ENCODE results near the gene SBF2.

The SBF2 gene

GRCh38 chr11:9969068-9969467 lies 325.0 kb downstream of the SBF2 start:
- H3K4me3 ChIP-seq (ENCODE audit: low read depth, low read length) = no peak overlapping the region
- TF ChIP-seq, protein P1, sequence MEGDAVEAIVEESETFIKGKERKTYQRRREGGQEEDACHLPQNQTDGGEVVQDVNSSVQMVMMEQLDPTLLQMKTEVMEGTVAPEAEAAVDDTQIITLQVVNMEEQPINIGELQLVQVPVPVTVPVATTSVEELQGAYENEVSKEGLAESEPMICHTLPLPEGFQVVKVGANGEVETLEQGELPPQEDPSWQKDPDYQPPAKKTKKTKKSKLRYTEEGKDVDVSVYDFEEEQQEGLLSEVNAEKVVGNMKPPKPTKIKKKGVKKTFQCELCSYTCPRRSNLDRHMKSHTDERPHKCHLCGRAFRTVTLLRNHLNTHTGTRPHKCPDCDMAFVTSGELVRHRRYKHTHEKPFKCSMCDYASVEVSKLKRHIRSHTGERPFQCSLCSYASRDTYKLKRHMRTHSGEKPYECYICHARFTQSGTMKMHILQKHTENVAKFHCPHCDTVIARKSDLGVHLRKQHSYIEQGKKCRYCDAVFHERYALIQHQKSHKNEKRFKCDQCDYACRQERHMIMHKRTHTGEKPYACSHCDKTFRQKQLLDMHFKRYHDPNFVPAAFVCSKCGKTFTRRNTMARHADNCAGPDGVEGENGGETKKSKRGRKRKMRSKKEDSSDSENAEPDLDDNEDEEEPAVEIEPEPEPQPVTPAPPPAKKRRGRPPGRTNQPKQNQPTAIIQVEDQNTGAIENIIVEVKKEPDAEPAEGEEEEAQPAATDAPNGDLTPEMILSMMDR (IDR thresholded peaks at IDR 0.05; ENCODE audit: low read depth, low read length) = no peak
- no peak for DNase-seq (ENCODE audit: low read depth)

DNA sequence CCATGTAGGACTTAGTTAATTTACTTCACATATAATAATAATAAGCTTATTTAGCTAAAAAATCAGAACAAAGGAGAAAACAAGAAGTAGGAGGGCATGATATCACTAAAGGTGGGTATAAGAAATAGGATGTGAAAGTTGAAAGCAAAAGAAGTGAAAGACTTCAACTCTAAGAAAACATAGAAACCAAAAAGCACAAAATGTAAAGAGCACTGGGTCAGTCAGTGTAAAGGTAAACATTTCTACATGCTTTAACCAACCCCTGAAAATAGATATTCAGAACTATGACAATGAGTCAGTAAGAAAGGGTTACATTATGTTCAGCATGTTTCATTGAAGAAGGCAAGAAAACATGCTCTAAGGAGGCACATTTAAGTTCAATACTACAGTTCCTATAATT lies 331.3 kb downstream of the SBF2 start:
- TF ChIP-seq POLR2A (IDR thresholded peaks at IDR 0.05; ENCODE audit: extremely low read depth, insufficient read length) (no peak), MAX (IDR thresholded peaks at IDR 0.05; ENCODE audit: low read depth, low read length) (no peak), MYC (IDR thresholded peaks at IDR 0.05; ENCODE audit: low read depth, low read length) (no peak)
- TF ChIP-seq, protein P1 (IDR thresholded peaks at IDR 0.05; ENCODE audit: low read depth, low read length) = no peak
- no peak overlapping the region for H3K4me3 ChIP-seq (ENCODE audit: low read depth, low read length)
- no peak for DNase-seq (ENCODE audit: low read depth)

GRCh38 chr11:9957072-9957471 lies 336.9 kb downstream of the SBF2 start:
- TF ChIP-seq MYC (IDR thresholded peaks at IDR 0.05; ENCODE audit: low read depth, low read length) (no peak), MAX (IDR thresholded peaks at IDR 0.05; ENCODE audit: low read depth, low read length) (no peak), POLR2A (IDR thresholded peaks at IDR 0.05; ENCODE audit: extremely low read depth, insufficient read length) (no peak)
- TF ChIP-seq, protein P1 (IDR thresholded peaks at IDR 0.05; ENCODE audit: low read depth, low read length) = no peak
- no peak for DNase-seq (ENCODE audit: low read depth)
- H3K4me3 ChIP-seq (ENCODE audit: low read depth, low read length) = no peak overlapping the region

DNA sequence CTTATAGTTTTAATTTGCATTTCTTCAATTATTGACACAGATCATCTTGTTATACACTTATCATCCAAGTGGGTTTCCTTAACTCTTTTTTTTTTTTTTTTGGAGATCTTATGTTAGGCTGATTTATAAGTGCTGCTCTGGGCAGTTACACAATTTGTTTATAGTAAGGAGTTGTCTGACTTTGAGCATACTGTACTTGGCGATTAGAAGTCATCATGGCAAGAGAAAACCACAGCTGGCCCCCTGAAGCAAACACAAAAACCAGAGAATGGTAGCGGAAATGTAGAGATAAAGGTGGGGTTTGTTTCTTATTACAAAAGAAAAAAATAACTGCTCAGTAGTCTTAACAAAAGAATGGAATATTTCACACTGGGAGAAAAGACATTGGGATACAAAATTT lies 337.5 kb downstream of the SBF2 start:
- H3K4me3 ChIP-seq (ENCODE audit: low read depth, low read length) = no peak overlapping the region
- no peak for DNase-seq (ENCODE audit: low read depth)
- TF ChIP-seq POLR2A (IDR thresholded peaks at IDR 0.05; ENCODE audit: extremely low read depth, insufficient read length) (no peak), MYC (IDR thresholded peaks at IDR 0.05; ENCODE audit: low read depth, low read length) (no peak), MAX (IDR thresholded peaks at IDR 0.05; ENCODE audit: low read depth, low read length) (no peak)
- TF ChIP-seq, protein P1 (IDR thresholded peaks at IDR 0.05; ENCODE audit: low read depth, low read length) = no peak

DNA sequence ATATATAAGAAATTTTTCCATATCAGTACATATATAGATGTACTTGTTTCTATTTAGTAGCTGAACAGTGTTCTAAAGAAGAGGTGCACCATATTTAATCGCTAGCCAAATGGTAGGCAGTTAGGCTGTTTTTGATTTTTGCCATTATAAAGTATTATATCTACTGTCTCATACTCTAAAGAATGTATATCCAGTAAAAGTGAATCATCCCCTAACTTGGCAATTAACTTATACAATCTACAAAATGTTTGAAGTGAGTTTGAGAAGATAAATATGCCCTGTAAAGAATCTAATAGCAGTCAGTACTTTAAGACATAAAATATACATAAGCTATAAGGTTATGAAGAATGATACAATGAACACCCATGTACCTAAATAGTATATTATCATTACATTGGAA lies 338.6 kb downstream of the SBF2 start:
- no peak overlapping the region for H3K4me3 ChIP-seq (ENCODE audit: low read depth, low read length)
- no peak for DNase-seq (ENCODE audit: low read depth)
- TF ChIP-seq, protein P1 (IDR thresholded peaks at IDR 0.05; ENCODE audit: low read depth, low read length) = no peak
- TF ChIP-seq MYC (IDR thresholded peaks at IDR 0.05; ENCODE audit: low read depth, low read length) (no peak), POLR2A (IDR thresholded peaks at IDR 0.05; ENCODE audit: extremely low read depth, insufficient read length) (no peak), MAX (IDR thresholded peaks at IDR 0.05; ENCODE audit: low read depth, low read length) (no peak)

- DNase-seq (ENCODE audit: low read depth) = no peak
- no peak overlapping the region for H3K4me3 ChIP-seq (ENCODE audit: low read depth, low read length)
- TF ChIP-seq POLR2A (IDR thresholded peaks at IDR 0.05; ENCODE audit: extremely low read depth, insufficient read length) (no peak), MAX (IDR thresholded peaks at IDR 0.05; ENCODE audit: low read depth, low read length) (no peak), MYC (IDR thresholded peaks at IDR 0.05; ENCODE audit: low read depth, low read length) (no peak)
- TF ChIP-seq, protein P1 (IDR thresholded peaks at IDR 0.05; ENCODE audit: low read depth, low read length) = no peak
Observed at GRCh38 chr11:9953994-9954626, 339.9 kb downstream of the SBF2 start.
